Fibroblast of lung (primary cell): ENCODE results near the gene RPS6KC1. TPM values are rescaled to one million over a fixed set of nuclear protein-coding genes. Genes with fewer than 3 reads are reported as not detected.
"Not testable (repeated sequence)": the region's sequence is repeated elsewhere in the genome, so short reads cannot be mapped to it uniquely, and the experiment has no call there.

Source experiments
- DNase-seq, 2 donors: peaks; one replicate each; pipeline versions ENCODE4 v3.0.0 to v3.0.0-alpha.2; 2010; ENCODE audit warnings: low read depth in 2 of 2
- H2AFZ ChIP-seq: 2 replicates; pipeline ENCODE4 v1.5.1; 2012; ENCODE audit warnings: low read length, control low read depth, inconsistent platforms
- H3K27ac ChIP-seq: 2 replicates; pipeline ENCODE4 v1.5.1; 2011; ENCODE audit warnings: low read length, control low read depth; ENCODE audit not compliant: insufficient read depth
- H3K27me3 ChIP-seq: 2 replicates; pipeline ENCODE4 v1.5.1; 2011; ENCODE audit warnings: mild to moderate bottlenecking, low read length; ENCODE audit not compliant: control insufficient read depth, insufficient read depth
- H3K36me3 ChIP-seq: 2 replicates; pipeline ENCODE4 v1.5.1; 2011; ENCODE audit warnings: low read length; ENCODE audit not compliant: control insufficient read depth, insufficient read depth
- H3K4me1 ChIP-seq: 2 replicates; pipeline ENCODE4 v1.5.1; 2011; ENCODE audit warnings: low read length; ENCODE audit not compliant: control insufficient read depth, insufficient read depth; ENCODE audit errors: extremely low read depth
- H3K4me2 ChIP-seq: 2 replicates; pipeline ENCODE4 v1.5.1; 2011; ENCODE audit warnings: low read length, control low read depth; ENCODE audit not compliant: insufficient read depth; ENCODE audit errors: extremely low read depth
- H3K4me3 ChIP-seq, 4 experiments: fragments of 200-600 bp in 1 of 4; sonication (generic) in 1 of 4; replicated peaks in 1 of 4; 2 replicates each; pipeline ENCODE4 v1.5.1; 2011 to 2016; ENCODE audit warnings: low read length in 4 of 4, low read depth in 3 of 4, mild to moderate bottlenecking in 3 of 4, control low read depth in 2 of 4, inconsistent platforms in 1 of 4, mixed read lengths in 1 of 4; ENCODE audit not compliant: insufficient read depth in 1 of 4; ENCODE audit errors: control extremely low read depth in 1 of 4
- H3K79me2 ChIP-seq: 2 replicates; pipeline ENCODE4 v1.5.1; 2012; ENCODE audit warnings: mild to moderate bottlenecking, low read length, inconsistent platforms; ENCODE audit not compliant: control insufficient read depth, insufficient read depth
- H3K9ac ChIP-seq: 2 replicates; pipeline ENCODE4 v1.5.1; 2011; ENCODE audit warnings: mild to moderate bottlenecking, low read length, control low read depth; ENCODE audit not compliant: insufficient read depth
- H3K9me3 ChIP-seq: 2 replicates; pipeline ENCODE4 v1.5.1; 2012; ENCODE audit warnings: low read depth, low read length; ENCODE audit not compliant: control insufficient read depth, insufficient read depth
- H4K20me1 ChIP-seq: 2 replicates; pipeline ENCODE4 v1.5.1; 2011; ENCODE audit warnings: low read length; ENCODE audit not compliant: control insufficient read depth, insufficient read depth; ENCODE audit errors: extremely low read depth
- EZH2 ChIP-seq: IDR thresholded peaks from 2 replicates; pipeline ENCODE4 v1.5.1; 2012; ENCODE audit warnings: low read length, control low read depth, mild to moderate bottlenecking; ENCODE audit errors: missing control alignments
- polyA plus RNA-seq, 2 donors: library from polyadenylated mRNA; depleted of rRNA in 1 of 2; stranded (reverse) in 1 of 2; unstranded in 1 of 2; fragments of >200 nt; gene quantifications; 2 replicates each; pipeline ENCODE4 v1.2.1, GENCODE V29; 2011 to 2012; ENCODE audit warnings: missing spikeins in 1 of 2
- total RNA-seq: library from RNA; depleted of rRNA; stranded (reverse); fragments of >200 nt; gene quantifications from 2 replicates; pipeline ENCODE4 v1.2.1, GENCODE V29; 2014
- TF ChIP-seq, protein P1 (sequence below), 2 donors: IDR thresholded peaks in 1 of 2; conservative IDR thresholded peaks in 1 of 2; 1 replicate in 1 of 2; 2 replicates in 1 of 2; pipeline ENCODE4 v1.5.1; 2011 to 2012; ENCODE audit warnings: low read length in 2 of 2, control low read depth in 1 of 2, inconsistent platforms in 1 of 2, low read depth in 1 of 2, mild to moderate bottlenecking in 1 of 2

Gene RPS6KC1
- total and polyA plus RNA-seq, 2 donors (not counting 1 experiment from before 2014, with no cell fraction given): 20.9 to 33.5 TPM

DNA sequence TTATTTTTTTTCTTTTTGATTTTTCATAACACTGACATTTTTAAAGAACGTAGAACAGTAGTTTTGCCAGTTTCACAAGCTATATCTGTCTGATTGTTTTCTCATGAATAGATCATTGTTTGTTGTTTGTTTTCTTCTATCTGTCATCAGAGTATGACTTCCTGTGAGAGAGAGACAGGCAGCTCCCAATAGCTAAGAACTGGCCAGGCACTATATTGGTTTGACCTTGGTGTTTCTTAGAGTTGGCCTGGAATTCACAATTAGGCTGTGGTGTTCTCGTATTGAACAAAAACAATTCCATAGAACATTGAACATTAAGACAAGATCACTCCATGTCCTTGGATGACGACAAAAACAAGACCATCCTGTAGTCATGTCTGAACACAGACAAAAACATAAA lies 43.4 kb downstream of the RPS6KC1 start:
- Histone ChIP-seq H3K9me3 (no peaks in the 10 kb centered on the region), H3K9ac (no peak overlapping the region), H3K27ac (no peak overlapping the region), H3K4me3 (no peak overlapping the region), H4K20me1 (no peaks in the 10 kb centered on the region), H3K79me2 (no peaks in the 10 kb centered on the region), H3K27me3 (no peaks in the 10 kb centered on the region), H3K4me2 (no peak overlapping the region), H2AFZ (no peak overlapping the region), H3K4me1 (no peaks in the 10 kb centered on the region), H3K36me3 (no peaks in the 10 kb centered on the region)
- DNase-seq: no peak
- TF ChIP-seq, protein P1, sequence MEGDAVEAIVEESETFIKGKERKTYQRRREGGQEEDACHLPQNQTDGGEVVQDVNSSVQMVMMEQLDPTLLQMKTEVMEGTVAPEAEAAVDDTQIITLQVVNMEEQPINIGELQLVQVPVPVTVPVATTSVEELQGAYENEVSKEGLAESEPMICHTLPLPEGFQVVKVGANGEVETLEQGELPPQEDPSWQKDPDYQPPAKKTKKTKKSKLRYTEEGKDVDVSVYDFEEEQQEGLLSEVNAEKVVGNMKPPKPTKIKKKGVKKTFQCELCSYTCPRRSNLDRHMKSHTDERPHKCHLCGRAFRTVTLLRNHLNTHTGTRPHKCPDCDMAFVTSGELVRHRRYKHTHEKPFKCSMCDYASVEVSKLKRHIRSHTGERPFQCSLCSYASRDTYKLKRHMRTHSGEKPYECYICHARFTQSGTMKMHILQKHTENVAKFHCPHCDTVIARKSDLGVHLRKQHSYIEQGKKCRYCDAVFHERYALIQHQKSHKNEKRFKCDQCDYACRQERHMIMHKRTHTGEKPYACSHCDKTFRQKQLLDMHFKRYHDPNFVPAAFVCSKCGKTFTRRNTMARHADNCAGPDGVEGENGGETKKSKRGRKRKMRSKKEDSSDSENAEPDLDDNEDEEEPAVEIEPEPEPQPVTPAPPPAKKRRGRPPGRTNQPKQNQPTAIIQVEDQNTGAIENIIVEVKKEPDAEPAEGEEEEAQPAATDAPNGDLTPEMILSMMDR (conservative IDR thresholded peaks at IDR 0.05 in 1 of 2, IDR thresholded peaks at IDR 0.05 in 1 of 2; ENCODE audit: low read depth in 1 of 2, low read length in 2 of 2): no peak
- TF ChIP-seq EZH2: no peak

DNA sequence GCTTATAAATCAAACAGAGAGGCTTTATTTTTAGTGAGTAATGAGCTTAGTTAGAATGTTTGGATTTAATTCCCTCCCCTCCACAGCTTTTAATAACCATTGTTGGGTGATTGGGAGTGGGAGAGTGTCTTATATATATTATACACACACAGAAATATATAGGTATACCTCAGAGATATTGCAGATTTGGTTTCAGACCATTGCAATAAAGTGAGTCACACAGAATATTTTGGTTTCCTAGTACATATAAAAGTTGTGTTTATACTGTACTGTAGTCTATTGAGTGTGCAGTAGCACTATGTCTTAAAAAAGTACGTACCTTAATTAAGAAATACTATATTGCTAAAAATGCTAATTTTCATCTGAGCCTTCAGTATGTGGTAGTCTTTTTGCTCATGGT lies 44.4 kb downstream of the RPS6KC1 start:
- H3K4me3 ChIP-seq: no peak overlapping the region
- H3K9ac ChIP-seq: no peak overlapping the region
- no peaks in the 10 kb centered on the region for H3K79me2 ChIP-seq
- no peaks in the 10 kb centered on the region for H3K9me3 ChIP-seq
- peak in 1 of 2 donors; percentile 22 for DNase-seq
- H3K36me3 ChIP-seq: no peaks in the 10 kb centered on the region
- TF ChIP-seq, protein P1 (conservative IDR thresholded peaks at IDR 0.05 in 1 of 2, IDR thresholded peaks at IDR 0.05 in 1 of 2; ENCODE audit: low read depth in 1 of 2, low read length in 2 of 2): no peak
- TF ChIP-seq EZH2: no peak
- no peak overlapping the region for H3K27ac ChIP-seq
- H3K4me2 ChIP-seq: no peak overlapping the region
- H2AFZ ChIP-seq: no peak overlapping the region
- no peaks in the 10 kb centered on the region for H3K27me3 ChIP-seq
- no peaks in the 10 kb centered on the region for H3K4me1 ChIP-seq
- no peaks in the 10 kb centered on the region for H4K20me1 ChIP-seq

DNA sequence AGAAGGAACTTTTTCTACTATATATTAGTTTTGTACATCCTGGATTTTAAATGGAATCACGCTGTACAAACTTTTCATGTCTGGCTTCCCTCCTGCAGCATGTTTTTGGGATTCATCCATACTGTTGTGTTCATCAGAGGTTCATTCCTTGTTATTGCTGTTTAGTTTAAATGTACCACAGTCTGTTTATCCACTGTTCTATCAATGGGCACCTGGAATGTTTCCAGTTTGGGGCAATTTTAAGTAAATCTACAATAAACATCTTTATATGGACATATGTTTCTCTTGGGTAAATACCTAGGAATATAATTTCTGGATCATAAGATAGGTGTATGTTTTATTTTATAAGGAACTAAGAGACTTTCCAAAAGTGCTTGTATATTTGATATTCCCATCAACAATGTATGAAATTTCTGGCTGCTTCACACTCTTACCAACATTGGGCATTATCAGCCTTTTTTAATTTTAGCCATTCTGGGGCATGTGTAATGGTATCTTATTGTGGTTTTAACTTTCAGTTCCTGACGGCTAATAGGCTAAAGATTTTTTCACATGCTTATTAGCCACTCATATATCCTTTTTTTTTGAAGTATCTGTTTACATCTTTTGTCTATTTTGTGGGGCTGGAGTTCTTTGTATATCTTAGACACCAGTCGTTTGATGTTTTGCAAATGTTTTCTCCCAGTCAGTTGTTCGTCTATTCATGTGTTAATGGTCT lies 48.8 kb downstream of the RPS6KC1 start:
- H3K9ac ChIP-seq: no peak overlapping the region
- H4K20me1 ChIP-seq: no peaks in the 10 kb centered on the region
- H3K4me1 ChIP-seq: no peaks in the 10 kb centered on the region
- no peak overlapping the region for H2AFZ ChIP-seq
- TF ChIP-seq, protein P1 (conservative IDR thresholded peaks at IDR 0.05 in 1 of 2, IDR thresholded peaks at IDR 0.05 in 1 of 2; ENCODE audit: low read depth in 1 of 2, low read length in 2 of 2): no peak
- TF ChIP-seq EZH2: no peak
- no peaks in the 10 kb centered on the region for H3K36me3 ChIP-seq
- H3K27ac ChIP-seq: no peak overlapping the region
- no peak overlapping the region for H3K4me3 ChIP-seq
- no peaks in the 10 kb centered on the region for H3K9me3 ChIP-seq
- H3K4me2 ChIP-seq: no peak overlapping the region
- DNase-seq: no peak
- no peaks in the 10 kb centered on the region for H3K79me2 ChIP-seq
- H3K27me3 ChIP-seq: no peaks in the 10 kb centered on the region

DNA sequence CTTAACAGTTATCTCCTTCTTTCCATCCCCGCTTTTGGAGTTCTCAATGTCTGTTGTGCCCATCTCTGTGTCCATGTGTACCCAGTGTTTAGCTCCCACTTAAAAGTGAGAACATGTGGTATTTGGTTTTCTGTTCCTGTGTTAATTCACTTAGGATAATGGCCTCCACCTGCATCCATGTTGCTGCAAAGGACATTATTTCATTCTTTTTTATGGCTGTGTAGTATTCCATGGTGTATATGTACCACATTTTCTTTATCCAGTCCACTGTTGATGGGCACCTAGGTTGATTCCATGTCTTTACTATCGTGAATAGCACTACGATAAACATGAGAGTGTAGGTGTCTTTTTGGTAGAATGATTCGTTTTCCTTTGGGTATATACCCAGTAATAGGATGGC lies 49.5 kb downstream of the RPS6KC1 start:
- H3K4me1 ChIP-seq, H2AFZ ChIP-seq: not testable (repeated sequence)

More for the DNA sequence above, 49.5 kb downstream of the RPS6KC1 start:
- not testable (repeated sequence) for H3K36me3 ChIP-seq, H3K9ac ChIP-seq, H3K27ac ChIP-seq, H3K79me2 ChIP-seq, DNase-seq, H3K4me2 ChIP-seq, H3K27me3 ChIP-seq, H3K9me3 ChIP-seq, H3K4me3 ChIP-seq, H4K20me1 ChIP-seq
